ENCODE results near the gene GRIK3.

The GRIK3 gene

DNA sequence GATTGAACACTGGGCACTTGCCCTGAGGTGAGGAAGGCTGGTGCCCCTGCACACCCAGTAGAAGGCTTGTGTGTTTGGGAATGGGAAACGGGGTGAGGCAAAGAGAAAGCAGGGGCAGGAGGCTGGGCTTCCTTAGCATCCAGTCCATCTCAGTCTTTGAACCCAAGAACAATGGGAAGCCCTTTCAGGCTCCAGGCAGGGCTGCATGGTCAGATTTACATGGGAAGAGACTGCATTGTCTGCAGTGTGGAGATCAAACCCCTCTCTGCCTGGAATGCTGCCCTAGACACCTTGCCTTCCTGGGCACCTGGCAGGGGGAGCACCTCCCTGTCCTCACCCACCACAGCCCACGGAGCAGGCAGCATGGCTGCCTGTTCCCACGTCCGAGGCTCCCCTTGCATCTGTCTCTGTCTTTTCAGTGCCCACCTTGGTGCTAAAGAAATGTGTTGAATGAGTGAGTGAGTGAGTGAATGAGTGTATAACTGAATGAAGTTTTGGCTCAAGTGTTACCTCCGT, 268.5 kb downstream of the GRIK3 start:
- H3K27ac ChIP-seq: no peak overlapping the region
- TF ChIP-seq, protein P1, sequence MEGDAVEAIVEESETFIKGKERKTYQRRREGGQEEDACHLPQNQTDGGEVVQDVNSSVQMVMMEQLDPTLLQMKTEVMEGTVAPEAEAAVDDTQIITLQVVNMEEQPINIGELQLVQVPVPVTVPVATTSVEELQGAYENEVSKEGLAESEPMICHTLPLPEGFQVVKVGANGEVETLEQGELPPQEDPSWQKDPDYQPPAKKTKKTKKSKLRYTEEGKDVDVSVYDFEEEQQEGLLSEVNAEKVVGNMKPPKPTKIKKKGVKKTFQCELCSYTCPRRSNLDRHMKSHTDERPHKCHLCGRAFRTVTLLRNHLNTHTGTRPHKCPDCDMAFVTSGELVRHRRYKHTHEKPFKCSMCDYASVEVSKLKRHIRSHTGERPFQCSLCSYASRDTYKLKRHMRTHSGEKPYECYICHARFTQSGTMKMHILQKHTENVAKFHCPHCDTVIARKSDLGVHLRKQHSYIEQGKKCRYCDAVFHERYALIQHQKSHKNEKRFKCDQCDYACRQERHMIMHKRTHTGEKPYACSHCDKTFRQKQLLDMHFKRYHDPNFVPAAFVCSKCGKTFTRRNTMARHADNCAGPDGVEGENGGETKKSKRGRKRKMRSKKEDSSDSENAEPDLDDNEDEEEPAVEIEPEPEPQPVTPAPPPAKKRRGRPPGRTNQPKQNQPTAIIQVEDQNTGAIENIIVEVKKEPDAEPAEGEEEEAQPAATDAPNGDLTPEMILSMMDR (conservative IDR thresholded peaks at IDR 0.05): no peak
- TF ChIP-seq ZFX (IDR thresholded peaks at IDR 0.05): no peak

DNA sequence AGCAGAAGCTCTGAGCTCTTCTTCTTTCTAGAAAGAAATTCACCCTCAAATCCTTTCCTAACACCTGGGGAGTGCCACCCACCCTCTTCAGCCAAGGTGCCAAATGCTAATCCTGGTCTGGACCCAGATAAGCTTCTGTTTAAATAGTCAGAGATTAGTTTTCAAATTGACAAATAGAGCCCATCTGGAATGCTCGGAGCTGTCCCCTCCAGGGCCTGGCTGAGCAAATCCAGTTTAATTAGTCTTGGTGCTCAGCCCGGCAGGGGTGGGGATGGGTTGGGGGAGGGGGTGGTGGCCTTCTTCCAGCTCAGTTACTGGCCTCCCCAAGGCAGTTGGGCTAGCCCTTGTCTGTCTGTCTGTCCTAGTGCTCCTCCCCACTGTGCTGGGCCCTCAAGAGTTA, 269.5 kb downstream of the GRIK3 start:
- TF ChIP-seq ZFX (IDR thresholded peaks at IDR 0.05): no peak
- TF ChIP-seq, protein P1 (conservative IDR thresholded peaks at IDR 0.05): no peak
- no peak overlapping the region for H3K27ac ChIP-seq

DNA sequence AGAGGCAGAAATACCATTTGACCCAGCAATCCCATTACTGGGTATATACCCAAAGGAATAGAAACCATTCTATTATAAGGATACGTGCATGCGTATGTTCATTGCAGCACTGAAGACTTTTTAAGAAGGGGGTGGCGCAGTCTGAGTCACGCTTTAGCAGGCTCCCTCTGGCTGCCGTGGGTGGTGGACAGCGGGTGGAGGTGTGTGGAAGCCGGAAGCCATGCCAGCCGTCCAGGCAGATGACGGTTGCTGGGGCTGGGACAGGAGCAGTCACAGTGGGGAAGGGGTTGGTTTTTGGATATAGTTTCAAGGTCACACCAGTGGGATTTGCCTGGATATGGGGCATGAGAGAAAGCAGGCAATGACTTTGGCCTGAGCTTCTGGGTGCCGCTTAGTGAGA, 270.5 kb downstream of the GRIK3 start:
- no peak overlapping the region for H3K27ac ChIP-seq
- TF ChIP-seq ZFX (IDR thresholded peaks at IDR 0.05): no peak
- TF ChIP-seq, protein P1 (conservative IDR thresholded peaks at IDR 0.05): no peak

DNA sequence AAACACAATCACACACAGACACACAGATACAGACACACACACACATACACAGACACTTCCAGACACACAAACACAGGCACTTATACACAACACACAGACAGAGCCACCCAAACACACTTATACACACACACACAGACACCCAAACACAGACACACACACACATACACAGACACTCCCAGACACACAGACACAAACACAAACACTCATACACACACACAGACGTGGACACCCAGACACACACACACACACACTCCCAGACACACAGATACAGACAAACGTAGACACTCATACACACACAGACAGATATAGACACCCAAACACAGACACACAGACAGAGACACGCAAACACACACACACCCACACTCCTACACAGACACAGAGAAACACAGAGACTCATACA, 272.1 kb downstream of the GRIK3 start:
- H3K27ac ChIP-seq: no peak overlapping the region
- no peak for TF ChIP-seq ZFX (IDR thresholded peaks at IDR 0.05)
- TF ChIP-seq, protein P1 (conservative IDR thresholded peaks at IDR 0.05): no peak

DNA sequence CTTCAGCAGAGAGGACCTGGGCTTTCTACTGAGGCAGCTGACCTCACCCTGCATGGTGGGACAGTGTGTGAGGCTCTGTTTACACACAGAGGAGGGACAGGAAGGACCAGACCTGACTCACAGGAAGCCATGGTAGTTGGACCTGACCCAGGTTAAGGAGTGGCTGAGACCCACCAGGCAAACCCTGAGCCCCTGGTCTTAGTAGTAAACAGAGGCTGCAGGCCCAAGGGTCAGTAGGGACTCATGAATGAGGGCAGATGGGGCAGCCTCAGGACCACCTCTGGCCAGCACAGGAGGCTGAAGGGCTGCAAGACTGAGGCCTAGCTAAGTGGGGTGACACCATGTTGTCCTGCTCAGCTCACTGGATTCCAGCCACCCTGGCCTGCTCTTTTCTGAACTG, 273.2 kb downstream of the GRIK3 start:
- H3K27ac ChIP-seq: no peak overlapping the region
- TF ChIP-seq, protein P1 (conservative IDR thresholded peaks at IDR 0.05): no peak
- no peak for TF ChIP-seq ZFX (IDR thresholded peaks at IDR 0.05)

DNA sequence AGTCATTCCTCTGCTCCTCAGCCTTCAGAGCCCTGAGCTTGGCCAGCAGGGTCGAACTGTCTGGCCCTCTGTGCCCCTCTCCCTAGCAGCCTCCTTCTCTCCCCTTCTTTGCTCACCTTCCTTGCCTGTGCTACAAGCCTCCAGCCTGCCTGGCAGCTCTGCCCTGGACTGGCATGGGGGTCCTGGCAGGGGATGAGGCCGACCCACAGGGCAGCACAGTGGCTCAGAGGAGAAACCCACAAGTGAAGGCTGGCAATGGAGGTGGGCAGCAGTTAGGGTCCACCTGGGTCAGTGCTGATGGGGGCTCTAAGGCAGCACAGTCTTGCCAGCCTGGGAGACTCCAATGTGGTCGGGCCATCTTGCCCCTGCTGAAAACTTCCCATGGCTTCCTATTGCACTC, 274.2 kb downstream of the GRIK3 start:
- no peak for TF ChIP-seq ZFX (IDR thresholded peaks at IDR 0.05)
- TF ChIP-seq, protein P1 (conservative IDR thresholded peaks at IDR 0.05): no peak
- H3K27ac ChIP-seq: no peak overlapping the region

DNA sequence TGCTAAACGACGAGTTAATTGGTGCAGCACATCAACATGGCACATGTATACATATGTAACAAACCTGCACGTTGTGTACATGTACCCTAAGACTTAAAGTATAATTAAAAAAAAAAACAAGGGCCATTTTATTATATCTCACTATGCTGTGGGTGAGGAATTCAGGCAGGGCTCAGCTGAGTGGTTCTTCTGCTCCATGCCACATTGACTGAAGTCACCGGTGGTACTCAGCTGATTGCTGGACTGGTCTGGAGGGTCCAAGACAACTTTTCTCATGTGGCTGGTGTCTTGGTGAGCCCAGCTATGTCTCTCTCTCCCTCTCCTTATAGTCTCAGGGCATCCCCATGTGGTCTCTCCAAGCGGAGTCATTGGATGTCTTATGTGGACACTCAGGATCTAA, 275.0 kb downstream of the GRIK3 start:
- TF ChIP-seq, protein P1 (conservative IDR thresholded peaks at IDR 0.05): no peak
- TF ChIP-seq ZFX (IDR thresholded peaks at IDR 0.05): no peak
- no peak overlapping the region for H3K27ac ChIP-seq
